PC-3 (cell line): ENCODE results near the gene CCL14. TPM values are rescaled to one million over a fixed set of nuclear protein-coding genes. Genes with fewer than 3 reads are reported as not detected.

Experiments
- ATAC-seq: fragments of 200-7000 bp; cut with Tn5 transposase; 2 replicates; pipeline ENCODE4 v1.9.1; 2020; ENCODE audit warnings: mild to moderate bottlenecking, moderate library complexity
- BruUV-seq: library from RNA; stranded (reverse); fragments of 400-500 nt; replicated peaks from 2 replicates; lab custom pipeline; 2021; lab: Mats Ljungman, UMichigan
- CTCF ChIA-PET: fragments of 300-600 bp; sonication (Branson Sonifier 250); formaldehyde crosslinking; loops from one replicate; lab custom pipeline; 2022; ENCODE audit warnings: antibody characterized with exemption; lab: Charles Lee
- POLR2A ChIA-PET: fragments of 300-600 bp; sonication (Branson Sonifier 250); formaldehyde crosslinking; loops from one replicate; lab custom pipeline; 2022; ENCODE audit warnings: antibody characterized with exemption; ENCODE audit not compliant: unreplicated experiment; lab: Charles Lee
- DNase-seq: peaks from one replicate; pipeline ENCODE4 v3.0.0-alpha.2; 2015
- H2AFZ ChIP-seq: fragments of 300-600 bp; sonication (generic); 2 replicates; pipeline ENCODE4 v1.6.0; 2016; ENCODE audit warnings: antibody characterized with exemption, low read length
- H3F3A ChIP-seq: fragments of 300-600 bp; sonication (generic); one replicate; pipeline ENCODE4 v1.6.0; 2017; ENCODE audit warnings: antibody characterized with exemption, low read length, control low read depth, mild to moderate bottlenecking; ENCODE audit not compliant: unreplicated experiment
- H3K27ac ChIP-seq: fragments of 300-600 bp; sonication (generic); 2 replicates; pipeline ENCODE4 v1.5.1; 2016; ENCODE audit warnings: mild to moderate bottlenecking, low read length
- H3K27me3 ChIP-seq: fragments of 300-600 bp; sonication (generic); 2 replicates; pipeline ENCODE4 v1.6.1; 2016; ENCODE audit warnings: low read length, mixed read lengths
- H3K36me3 ChIP-seq: fragments of 300-600 bp; sonication (generic); 2 replicates; pipeline ENCODE4 v1.6.1; 2016; ENCODE audit warnings: low read depth, mixed run types, low read length, mixed read lengths
- H3K4me1 ChIP-seq: fragments of 300-600 bp; sonication (generic); 2 replicates; pipeline ENCODE4 v1.5.1; 2016; ENCODE audit warnings: low read length; ENCODE audit not compliant: insufficient read depth
- H3K4me2 ChIP-seq: fragments of 300-600 bp; sonication (generic); 2 replicates; pipeline ENCODE4 v1.6.0; 2016; ENCODE audit warnings: low read length
- H3K4me3 ChIP-seq: fragments of 300-600 bp; sonication (generic); 2 replicates; pipeline ENCODE4 v1.5.1; 2016; ENCODE audit warnings: mild to moderate bottlenecking, low read length, mixed read lengths
- H3K79me2 ChIP-seq: fragments of 300-600 bp; sonication (generic); 2 replicates; pipeline ENCODE4 v1.6.1; 2017; ENCODE audit warnings: low read length, mixed read lengths
- H3K9ac ChIP-seq: fragments of 300-600 bp; sonication (generic); 2 replicates; pipeline ENCODE4 v1.6.0; 2016; ENCODE audit warnings: mild to moderate bottlenecking, low read length
- H3K9me2 ChIP-seq: fragments of 300-600 bp; sonication (generic); replicated peaks from 2 replicates; pipeline ENCODE4 v1.6.1; 2016; ENCODE audit warnings: mixed run types, low read length, mixed read lengths
- H3K9me3 ChIP-seq: fragments of 300-600 bp; sonication (generic); 2 replicates; pipeline ENCODE4 v1.6.1; 2016; ENCODE audit warnings: low read length, mixed read lengths
- H4K20me1 ChIP-seq: fragments of 300-600 bp; sonication (generic); 2 replicates; pipeline ENCODE4 v1.6.1; 2016; ENCODE audit warnings: low read length, mixed read lengths
- EZH2 ChIP-seq: fragments of 300-600 bp; sonication (generic); IDR thresholded peaks from one replicate; pipeline ENCODE4 v1.6.1; 2017; ENCODE audit warnings: antibody characterized with exemption, mild to moderate bottlenecking, low read length; ENCODE audit not compliant: unreplicated experiment
- EZH2phosphoT487 ChIP-seq: fragments of 300-600 bp; sonication (generic); IDR thresholded peaks from 2 replicates; pipeline ENCODE4 v1.6.1; 2018; ENCODE audit warnings: mild to moderate bottlenecking, antibody characterized with exemption, low read length, borderline replicate concordance
- intact Hi-C: fragments of 100-400 bp; cut with micrococcal nuclease; formaldehyde crosslinking; loops from 2 replicates; pipeline ENCODE4 v1.9.0; 2023
- total RNA-seq: library from RNA; depleted of rRNA; stranded (reverse); fragments of >200 nt; gene quantifications from 2 replicates; pipeline ENCODE4 v1.2.3, GENCODE V29; 2014
- TF ChIP-seq, protein P1 (sequence below): fragments of 300-600 bp; sonication (generic); conservative IDR thresholded peaks from 2 replicates; pipeline ENCODE4 v1.5.1; 2017; ENCODE audit warnings: antibody characterized with exemption, low read depth, mild to moderate bottlenecking, low read length

Gene CCL14
- total RNA-seq, 1 experiment from 2014 or later: not detected

DNA sequence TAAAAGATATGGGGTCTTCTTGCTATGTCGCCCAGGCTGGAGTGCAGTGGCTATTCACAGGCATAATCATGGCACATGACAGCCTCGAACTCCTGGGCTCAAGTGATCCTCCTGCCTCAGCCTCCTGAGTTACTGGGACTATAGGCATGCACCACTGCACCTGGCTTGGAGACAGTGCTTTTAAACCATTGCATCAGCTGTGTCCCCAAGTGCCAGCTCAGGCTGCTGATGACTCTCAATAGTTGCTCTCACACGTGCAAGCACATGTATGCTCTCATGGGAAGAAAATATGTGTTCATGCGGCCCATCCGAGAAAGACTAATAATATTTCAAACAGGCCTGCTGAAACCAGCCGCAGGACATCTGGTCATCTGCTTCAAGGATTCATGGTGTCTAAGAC lies 14.0 kb downstream of the CCL14 start:
- BruUV-seq: no TSS peak

DNA sequence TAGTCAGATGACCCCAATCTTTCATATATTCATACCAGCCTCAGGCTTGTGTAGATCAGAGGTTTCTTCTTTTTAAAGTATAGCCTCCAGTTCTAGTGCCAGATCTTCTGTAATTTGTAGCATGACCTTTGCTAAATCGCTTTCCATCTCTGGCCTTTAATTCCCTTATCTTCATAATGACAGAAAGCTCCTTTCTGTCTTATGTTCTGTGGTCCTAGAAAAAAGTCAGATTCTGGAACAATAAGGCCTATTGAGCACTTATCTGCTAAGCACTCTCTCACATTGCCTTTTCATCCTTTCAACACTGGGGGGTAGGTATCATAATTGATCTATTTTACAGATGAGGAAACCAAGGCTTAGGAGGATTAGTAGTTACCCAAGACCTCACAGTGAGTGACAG lies 14.5 kb downstream of the CCL14 start:
- ChIA-PET CTCF (interaction anchor here (0.6 kb wide), 1 partner anchor 97 kb away, joined by 3 read pairs; no protein-coding TSS in a partner anchor), POLR2A (no interaction called here)
- no peak overlapping the region for H3K27ac ChIP-seq
- BruUV-seq: no TSS peak
- intact Hi-C loops: no loop called here
- no peaks in the 10 kb centered on the region for H3K9me2 ChIP-seq
- no peak overlapping the region for H3K4me2 ChIP-seq
- TF ChIP-seq, protein P1, sequence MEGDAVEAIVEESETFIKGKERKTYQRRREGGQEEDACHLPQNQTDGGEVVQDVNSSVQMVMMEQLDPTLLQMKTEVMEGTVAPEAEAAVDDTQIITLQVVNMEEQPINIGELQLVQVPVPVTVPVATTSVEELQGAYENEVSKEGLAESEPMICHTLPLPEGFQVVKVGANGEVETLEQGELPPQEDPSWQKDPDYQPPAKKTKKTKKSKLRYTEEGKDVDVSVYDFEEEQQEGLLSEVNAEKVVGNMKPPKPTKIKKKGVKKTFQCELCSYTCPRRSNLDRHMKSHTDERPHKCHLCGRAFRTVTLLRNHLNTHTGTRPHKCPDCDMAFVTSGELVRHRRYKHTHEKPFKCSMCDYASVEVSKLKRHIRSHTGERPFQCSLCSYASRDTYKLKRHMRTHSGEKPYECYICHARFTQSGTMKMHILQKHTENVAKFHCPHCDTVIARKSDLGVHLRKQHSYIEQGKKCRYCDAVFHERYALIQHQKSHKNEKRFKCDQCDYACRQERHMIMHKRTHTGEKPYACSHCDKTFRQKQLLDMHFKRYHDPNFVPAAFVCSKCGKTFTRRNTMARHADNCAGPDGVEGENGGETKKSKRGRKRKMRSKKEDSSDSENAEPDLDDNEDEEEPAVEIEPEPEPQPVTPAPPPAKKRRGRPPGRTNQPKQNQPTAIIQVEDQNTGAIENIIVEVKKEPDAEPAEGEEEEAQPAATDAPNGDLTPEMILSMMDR: no peak
- DNase-seq (no peak), ATAC-seq (no peak)
- no peaks in the 10 kb centered on the region for H3K36me3 ChIP-seq
- no peaks in the 10 kb centered on the region for H3K4me1 ChIP-seq
- no peak overlapping the region for H2AFZ ChIP-seq
- H3K9me3 ChIP-seq: no peaks in the 10 kb centered on the region
- H3F3A ChIP-seq: no peaks in the 10 kb centered on the region
- no peaks in the 10 kb centered on the region for H4K20me1 ChIP-seq
- no peaks in the 10 kb centered on the region for H3K79me2 ChIP-seq
- no peak overlapping the region for H3K4me3 ChIP-seq
- no peak overlapping the region for H3K9ac ChIP-seq
- no peaks in the 10 kb centered on the region for H3K27me3 ChIP-seq

More for the DNA sequence above, 14.0 kb downstream of the CCL14 start:
- DNase-seq: no peak
- no peaks in the 10 kb centered on the region for H3K9me2 ChIP-seq
- H3K4me2 ChIP-seq: no peak overlapping the region
- H2AFZ ChIP-seq: no peak overlapping the region
- ChIA-PET CTCF (interaction anchor here (0.6 kb wide), 1 partner anchor 96 kb away, joined by 3 read pairs; no protein-coding TSS in a partner anchor), POLR2A (no interaction called here)
- H3K4me3 ChIP-seq: no peak overlapping the region
- H3K9me3 ChIP-seq: no peaks in the 10 kb centered on the region
- no peaks in the 10 kb centered on the region for H3K27me3 ChIP-seq
- no peak overlapping the region for H3K9ac ChIP-seq
- TF ChIP-seq, protein P1: no peak
- TF ChIP-seq EZH2 (no peak), EZH2phosphoT487 (no peak)
- ATAC-seq: no peak
- H3F3A ChIP-seq: no peaks in the 10 kb centered on the region
- H3K79me2 ChIP-seq: no peaks in the 10 kb centered on the region
- no peaks in the 10 kb centered on the region for H4K20me1 ChIP-seq
- intact Hi-C loops: no loop called here
- no peaks in the 10 kb centered on the region for H3K4me1 ChIP-seq
- H3K36me3 ChIP-seq: no peaks in the 10 kb centered on the region
- H3K27ac ChIP-seq: no peak overlapping the region

DNA sequence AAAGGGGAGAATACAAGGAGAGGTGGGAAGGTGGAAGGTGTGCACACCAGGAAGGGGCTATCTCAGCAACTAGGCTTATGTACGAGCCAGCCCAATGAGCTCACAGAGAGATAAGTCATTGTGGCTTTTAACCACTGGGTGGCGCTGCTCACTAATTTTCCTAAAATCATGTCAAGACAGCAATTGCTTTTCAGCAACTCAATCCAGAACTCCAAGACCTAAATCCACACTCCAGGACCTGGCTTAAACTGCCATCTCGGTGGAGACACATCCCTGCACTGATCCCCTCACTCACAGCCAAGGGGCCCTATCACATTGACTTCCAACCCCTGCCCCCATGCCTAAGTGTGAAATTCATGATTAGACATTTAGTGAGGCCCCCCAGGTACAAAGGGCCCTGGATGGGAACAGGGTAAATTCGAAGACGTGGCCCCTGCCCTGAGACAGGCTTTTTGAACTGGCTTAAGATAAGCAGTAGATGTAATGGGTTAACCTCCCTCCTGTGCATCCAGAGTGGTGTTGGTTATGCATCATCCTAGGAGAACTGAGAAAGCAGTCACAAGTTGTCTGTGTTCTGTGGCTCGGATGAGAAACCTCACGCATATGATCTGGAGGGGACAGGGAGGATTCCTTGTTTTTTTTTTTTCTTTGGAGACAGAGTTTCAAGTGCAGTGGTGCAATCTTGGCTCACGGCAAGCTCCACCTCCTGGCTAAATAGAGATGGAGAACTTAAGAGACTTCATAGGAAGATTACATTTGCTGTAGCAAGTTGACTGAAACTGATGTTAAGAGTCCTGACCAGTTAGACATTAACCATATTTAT lies 16.8 kb downstream of the CCL14 start:
- ChIA-PET POLR2A (no interaction called here), CTCF (interaction anchor here (0.6 kb wide), 3 partner anchors 99 to 213 kb away, joined by 3 to 4 read pairs (median 3); no protein-coding TSS in a partner anchor)
- H3K9me3 ChIP-seq: no peaks in the 10 kb centered on the region
- no peaks in the 10 kb centered on the region for H3K36me3 ChIP-seq
- ATAC-seq: peak; percentile 70
- H3K4me3 ChIP-seq: no peak overlapping the region
- no peaks in the 10 kb centered on the region for H3F3A ChIP-seq
- no peaks in the 10 kb centered on the region for H3K79me2 ChIP-seq
- H3K9ac ChIP-seq: no peak overlapping the region
- no peak overlapping the region for H3K4me2 ChIP-seq
- no peaks in the 10 kb centered on the region for H3K9me2 ChIP-seq
- DNase-seq: peak; percentile 81
- no TSS peak for BruUV-seq
- no peak overlapping the region for H3K27ac ChIP-seq
- no peaks in the 10 kb centered on the region for H3K4me1 ChIP-seq
- TF ChIP-seq, protein P1: peak; percentile 79
- TF ChIP-seq EZH2phosphoT487: no peak
- no peaks in the 10 kb centered on the region for H4K20me1 ChIP-seq
- H3K27me3 ChIP-seq: no peaks in the 10 kb centered on the region
- intact Hi-C loops: loop anchor here (1.0 to 5.0 kb wide), 3 partner anchors 38 to 513 kb away; no protein-coding TSS in a partner anchor
- no peak overlapping the region for H2AFZ ChIP-seq
